ENCODE data around the gene CARD16. TPM values are rescaled to one million over a fixed set of nuclear protein-coding genes. Genes with fewer than 3 reads are reported as not detected.

Gene CARD16
- polyA plus RNA-seq, 4 donors = 1.3 to 3.4 (median 1.8) TPM

DNA sequence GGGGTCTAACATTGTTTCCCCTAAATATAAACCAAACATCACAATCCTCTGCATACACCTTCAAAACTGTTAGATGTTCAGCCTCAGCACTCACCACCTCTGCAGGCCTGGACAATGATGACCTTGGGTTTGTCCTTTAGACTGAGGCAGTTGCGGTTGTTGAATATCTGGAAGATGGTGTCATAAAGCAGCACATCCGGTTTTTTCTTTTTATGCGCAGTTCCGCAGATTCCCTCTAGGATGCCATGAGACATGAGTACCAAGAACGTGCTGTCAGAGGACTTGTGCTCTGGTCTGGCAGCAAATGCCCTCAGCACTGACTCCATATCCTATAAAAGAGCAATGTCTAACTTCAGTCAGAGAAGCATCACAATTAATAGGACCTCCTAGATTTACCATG, 45.0 kb downstream of the CARD16 start:
- DNase-seq (ENCODE audit: low read depth in 4 of 4, low spot score in 2 of 4) = no peak

DNA sequence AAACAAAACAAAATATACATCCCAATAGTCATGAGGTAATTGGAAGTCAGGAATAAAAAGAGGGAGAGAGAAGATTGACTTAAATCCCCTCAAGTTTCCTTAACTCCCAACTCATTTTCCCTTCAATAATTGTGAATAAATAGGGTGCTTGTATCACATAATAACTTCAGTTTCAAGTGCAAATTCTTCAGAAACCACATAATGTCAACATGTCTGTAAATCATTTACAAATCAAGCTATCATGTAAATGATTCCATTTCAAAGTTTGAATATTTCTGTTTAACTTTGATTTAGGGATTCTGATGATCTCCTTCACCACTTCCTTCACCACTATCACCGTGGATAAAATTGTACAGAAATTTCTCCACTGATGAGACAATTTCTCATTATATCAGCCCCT, 45.4 kb downstream of the CARD16 start:
- DNase-seq (ENCODE audit: low read depth in 4 of 4, low spot score in 2 of 4) = no peak

DNA sequence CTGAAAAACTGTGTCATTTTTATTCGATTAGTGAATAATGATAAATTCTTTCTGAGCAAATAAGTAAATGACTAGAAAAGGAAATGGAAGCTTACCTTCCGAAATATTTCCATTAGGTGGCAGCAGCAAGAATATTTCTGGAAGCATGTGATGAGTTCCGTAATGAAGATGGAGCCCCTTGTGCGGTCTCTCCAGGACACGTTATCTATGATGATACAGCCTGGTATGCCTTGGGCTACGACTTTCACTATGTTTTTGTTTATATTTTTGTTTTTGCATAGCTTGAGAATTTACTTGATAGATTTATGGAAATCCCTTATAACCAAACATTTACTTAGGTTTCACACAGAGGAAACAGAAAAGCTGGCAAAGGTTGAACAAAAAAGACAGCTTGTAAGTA, 47.8 kb downstream of the CARD16 start:
- no peak for DNase-seq (ENCODE audit: low read depth in 4 of 4, low spot score in 2 of 4)

- peak in 1 of 4 donors; percentile 0 for DNase-seq (ENCODE audit: low read depth in 4 of 4, low spot score in 2 of 4)
These were observed 50.1 kb downstream of the CARD16 start for GRCh38 chr11:104995001-104995408.

- no peak for DNase-seq (ENCODE audit: low read depth in 4 of 4, low spot score in 2 of 4)
These were observed 52.4 kb downstream of the CARD16 start for GRCh38 chr11:104992781-104993180.

DNA sequence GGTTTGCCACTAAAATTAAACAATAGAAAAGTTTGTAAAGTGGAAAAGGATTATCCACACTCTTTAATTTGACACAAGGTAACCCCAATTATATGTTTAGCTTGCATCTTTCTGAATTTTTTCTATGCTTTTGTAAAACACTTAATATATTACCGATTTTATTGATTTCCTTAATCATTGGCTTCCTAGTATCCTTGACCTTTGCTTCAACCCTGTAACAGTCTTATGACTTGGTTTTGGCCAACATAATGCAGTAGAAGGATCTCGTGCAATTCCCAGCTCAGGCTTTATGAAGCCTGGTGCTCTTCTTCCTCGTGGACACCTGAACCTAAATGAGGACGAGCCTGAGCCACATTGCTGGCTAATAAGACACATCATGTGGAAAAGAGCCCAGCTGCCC, 53.1 kb downstream of the CARD16 start:
- no peak for DNase-seq (ENCODE audit: low read depth in 4 of 4, low spot score in 2 of 4)

Other genes starting within 250 kb of the CARD16 start
- 1 to 10 TPM in 1 of 4 donors, under 1 TPM in 3; 0.66 to 1.0 (median 0.78) TPM for gene CASP12, start 146.9 kb downstream of the CARD16 start, polyA plus RNA-seq (ENCODE audit: insufficient read length in 4 of 4)
- gene CASP4, start 76.8 kb downstream of the CARD16 start, polyA plus RNA-seq (ENCODE audit: insufficient read length in 4 of 4) = 10 to 100 TPM; 15.9 to 28.6 (median 18.6) TPM
- gene CASP5, start 22.2 kb downstream of the CARD16 start, polyA plus RNA-seq (ENCODE audit: insufficient read length in 4 of 4) = not detected
- 1 to 10 TPM; 3.4 to 6.9 (median 4.2) TPM for gene CASP1, start 10.2 kb downstream of the CARD16 start, polyA plus RNA-seq (ENCODE audit: insufficient read length in 4 of 4)
- gene CARD18, start 94.4 kb upstream of the CARD16 start, polyA plus RNA-seq (ENCODE audit: insufficient read length in 4 of 4) = not detected